Panc1 (cell line): ENCODE results near the gene AHNAK. TPM values are rescaled to one million over a fixed set of nuclear protein-coding genes. Genes with fewer than 3 reads are reported as not detected.
A peak's percentile ranks its signal among the peaks of the same experiment; 100 is the strongest.

ENCODE experiments used
- ATAC-seq: fragments of 200-7000 bp; cut with Tn5 transposase; 2 replicates; pipeline ENCODE4 v1.9.1; 2020; ENCODE audit warnings: mild to moderate bottlenecking, moderate library complexity
- BruUV-seq: library from RNA; stranded (reverse); fragments of 400-500 nt; replicated peaks from 2 replicates; lab custom pipeline; 2021; lab: Mats Ljungman, UMichigan
- CTCF ChIA-PET: fragments of 300-600 bp; sonication (Branson Sonifier 250); formaldehyde crosslinking; loops from one replicate; lab custom pipeline; 2022; ENCODE audit warnings: antibody characterized with exemption; lab: Charles Lee
- POLR2A ChIA-PET: fragments of 300-600 bp; sonication (Branson Sonifier 250); formaldehyde crosslinking; loops from one replicate; lab custom pipeline; 2022; ENCODE audit warnings: antibody characterized with exemption; lab: Charles Lee
- DNase-seq: peaks from one replicate; pipeline ENCODE4 v3.0.0-alpha.2; 2010; ENCODE audit warnings: low read depth, low spot score
- H3K27ac ChIP-seq: 2 replicates; pipeline ENCODE4 v1.5.1; 2011; ENCODE audit warnings: mild to moderate bottlenecking, low read length, inconsistent platforms
- H3K27me3 ChIP-seq: fragments of 200-500 bp; sonication (Bioruptor generic); 2 replicates; pipeline ENCODE4 v1.6.0; 2014; ENCODE audit warnings: low read length, inconsistent platforms; ENCODE audit not compliant: control insufficient read depth, insufficient read depth
- H3K36me3 ChIP-seq: fragments of 200-500 bp; sonication (Bioruptor generic); 2 replicates; pipeline ENCODE4 v1.5.1; 2014; ENCODE audit warnings: inconsistent platforms, mild to moderate bottlenecking, low read length, moderate library complexity; ENCODE audit not compliant: control insufficient read depth, insufficient read depth
- H3K4me1 ChIP-seq: 2 replicates; pipeline ENCODE4 v1.5.1; 2011; ENCODE audit warnings: inconsistent platforms, mild to moderate bottlenecking, low read length, moderate library complexity; ENCODE audit not compliant: control insufficient read depth, insufficient read depth
- H3K4me3 ChIP-seq, 2 experiments: 2 replicates each; pipeline ENCODE4 v1.5.1; 2011 to 2012; ENCODE audit warnings: low read depth in 2 of 2, low read length in 2 of 2, mild to moderate bottlenecking in 2 of 2, inconsistent platforms in 1 of 2, moderate library complexity in 1 of 2
- H3K9me3 ChIP-seq: fragments of 200-500 bp; sonication (Bioruptor generic); 2 replicates; pipeline ENCODE4 v1.5.1; 2014; ENCODE audit warnings: low read depth, mild to moderate bottlenecking, inconsistent platforms, low read length, moderate library complexity; ENCODE audit not compliant: control insufficient read depth, insufficient read depth
- POLR2AphosphoS5 ChIP-seq: IDR thresholded peaks from 2 replicates; pipeline ENCODE4 v1.6.1; 2012; ENCODE audit warnings: mild to moderate bottlenecking, low read depth, low read length, moderate library complexity
- SIN3A ChIP-seq: IDR thresholded peaks from 2 replicates; pipeline ENCODE4 v1.6.1; 2012; ENCODE audit warnings: low read depth, mild to moderate bottlenecking, low read length, moderate library complexity, borderline replicate concordance; ENCODE audit not compliant: insufficient read depth
- TCF7L2 ChIP-seq: IDR thresholded peaks from 2 replicates; pipeline ENCODE4 v1.6.1; 2011; ENCODE audit warnings: mild to moderate bottlenecking, low read depth, low read length, inconsistent platforms
- in situ Hi-C: cut with HindIII; loops from 2 replicates; pipeline ENCODE4 v1.10.0; 2016; ENCODE audit warnings: low sequenced_read_pairs, low pct_unique_long_range_greater_than_20kb
- intact Hi-C: fragments of 100-400 bp; cut with micrococcal nuclease; formaldehyde crosslinking; loops from one replicate; pipeline ENCODE4 v1.10.0; 2022; ENCODE audit not compliant: unreplicated experiment
- total RNA-seq: library from RNA; stranded (reverse); gene quantifications from one replicate; pipeline ENCODE4 v1.2.1, GENCODE V29; 2021; ENCODE audit not compliant: unreplicated experiment
- TF ChIP-seq, protein P1 (sequence below): fragments of 450-650 bp; IDR thresholded peaks from 2 replicates; pipeline ENCODE4 v1.5.1; 2017; ENCODE audit warnings: mild to moderate bottlenecking
- TF ChIP-seq, protein P2 (sequence below), 2 experiments: IDR thresholded peaks; 2 replicates each; pipeline ENCODE4 v1.6.1; 2011 to 2012; ENCODE audit warnings: low read depth in 2 of 2, control low read depth in 1 of 2, low read length in 1 of 2, mild to moderate bottlenecking in 1 of 2, moderate library complexity in 1 of 2; ENCODE audit not compliant: insufficient read depth in 1 of 2

The AHNAK gene
- total RNA-seq, 1 experiment from 2014 or later, result 844 TPM

DNA sequence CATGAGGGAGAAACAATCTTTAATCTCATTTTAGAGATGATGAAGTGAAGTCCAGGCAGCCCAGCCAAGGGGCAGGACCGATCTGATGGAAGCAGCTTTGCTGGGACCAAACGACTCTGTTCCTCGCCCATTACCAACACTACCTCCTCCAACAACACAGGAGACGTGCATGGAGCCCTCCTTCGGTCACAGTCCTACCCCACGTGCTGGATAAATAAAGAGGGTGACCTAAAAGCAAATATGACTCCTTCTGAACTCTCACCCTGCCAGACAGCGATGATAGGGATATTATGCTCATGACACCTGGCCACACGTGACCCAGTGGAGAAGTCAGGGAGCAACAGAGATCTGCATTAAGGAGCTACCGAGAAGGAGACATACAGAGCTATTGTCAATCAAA is 101.8 kb downstream of the AHNAK start:
- no peaks in the 10 kb centered on the region for H3K27me3 ChIP-seq
- H3K27ac ChIP-seq, result peak overlapping the region; percentile 88; the same call in 1 of the 2 replicates
- DNase-seq, result no peak
- TF ChIP-seq, protein P1, sequence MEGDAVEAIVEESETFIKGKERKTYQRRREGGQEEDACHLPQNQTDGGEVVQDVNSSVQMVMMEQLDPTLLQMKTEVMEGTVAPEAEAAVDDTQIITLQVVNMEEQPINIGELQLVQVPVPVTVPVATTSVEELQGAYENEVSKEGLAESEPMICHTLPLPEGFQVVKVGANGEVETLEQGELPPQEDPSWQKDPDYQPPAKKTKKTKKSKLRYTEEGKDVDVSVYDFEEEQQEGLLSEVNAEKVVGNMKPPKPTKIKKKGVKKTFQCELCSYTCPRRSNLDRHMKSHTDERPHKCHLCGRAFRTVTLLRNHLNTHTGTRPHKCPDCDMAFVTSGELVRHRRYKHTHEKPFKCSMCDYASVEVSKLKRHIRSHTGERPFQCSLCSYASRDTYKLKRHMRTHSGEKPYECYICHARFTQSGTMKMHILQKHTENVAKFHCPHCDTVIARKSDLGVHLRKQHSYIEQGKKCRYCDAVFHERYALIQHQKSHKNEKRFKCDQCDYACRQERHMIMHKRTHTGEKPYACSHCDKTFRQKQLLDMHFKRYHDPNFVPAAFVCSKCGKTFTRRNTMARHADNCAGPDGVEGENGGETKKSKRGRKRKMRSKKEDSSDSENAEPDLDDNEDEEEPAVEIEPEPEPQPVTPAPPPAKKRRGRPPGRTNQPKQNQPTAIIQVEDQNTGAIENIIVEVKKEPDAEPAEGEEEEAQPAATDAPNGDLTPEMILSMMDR, result no peak
- TF ChIP-seq TCF7L2 (no peak), SIN3A (no peak), POLR2AphosphoS5 (no peak)
- TF ChIP-seq, protein P2, sequence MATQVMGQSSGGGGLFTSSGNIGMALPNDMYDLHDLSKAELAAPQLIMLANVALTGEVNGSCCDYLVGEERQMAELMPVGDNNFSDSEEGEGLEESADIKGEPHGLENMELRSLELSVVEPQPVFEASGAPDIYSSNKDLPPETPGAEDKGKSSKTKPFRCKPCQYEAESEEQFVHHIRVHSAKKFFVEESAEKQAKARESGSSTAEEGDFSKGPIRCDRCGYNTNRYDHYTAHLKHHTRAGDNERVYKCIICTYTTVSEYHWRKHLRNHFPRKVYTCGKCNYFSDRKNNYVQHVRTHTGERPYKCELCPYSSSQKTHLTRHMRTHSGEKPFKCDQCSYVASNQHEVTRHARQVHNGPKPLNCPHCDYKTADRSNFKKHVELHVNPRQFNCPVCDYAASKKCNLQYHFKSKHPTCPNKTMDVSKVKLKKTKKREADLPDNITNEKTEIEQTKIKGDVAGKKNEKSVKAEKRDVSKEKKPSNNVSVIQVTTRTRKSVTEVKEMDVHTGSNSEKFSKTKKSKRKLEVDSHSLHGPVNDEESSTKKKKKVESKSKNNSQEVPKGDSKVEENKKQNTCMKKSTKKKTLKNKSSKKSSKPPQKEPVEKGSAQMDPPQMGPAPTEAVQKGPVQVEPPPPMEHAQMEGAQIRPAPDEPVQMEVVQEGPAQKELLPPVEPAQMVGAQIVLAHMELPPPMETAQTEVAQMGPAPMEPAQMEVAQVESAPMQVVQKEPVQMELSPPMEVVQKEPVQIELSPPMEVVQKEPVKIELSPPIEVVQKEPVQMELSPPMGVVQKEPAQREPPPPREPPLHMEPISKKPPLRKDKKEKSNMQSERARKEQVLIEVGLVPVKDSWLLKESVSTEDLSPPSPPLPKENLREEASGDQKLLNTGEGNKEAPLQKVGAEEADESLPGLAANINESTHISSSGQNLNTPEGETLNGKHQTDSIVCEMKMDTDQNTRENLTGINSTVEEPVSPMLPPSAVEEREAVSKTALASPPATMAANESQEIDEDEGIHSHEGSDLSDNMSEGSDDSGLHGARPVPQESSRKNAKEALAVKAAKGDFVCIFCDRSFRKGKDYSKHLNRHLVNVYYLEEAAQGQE (IDR thresholded peaks at IDR 0.05; ENCODE audit: insufficient read depth in 1 of 2, low read depth in 2 of 2, low read length in 1 of 2), result no peak
- H3K9me3 ChIP-seq, result no peaks in the 10 kb centered on the region
- H3K4me1 ChIP-seq, result peaks cover 48% of the 10 kb centered on the region
- no TSS peak for BruUV-seq
- H3K4me3 ChIP-seq, result no peak overlapping the region
- intact Hi-C loops, result no loop called here
- no peaks in the 10 kb centered on the region for H3K36me3 ChIP-seq
- CTCF ChIA-PET, result interaction anchor here (0.7 kb wide), 1 partner anchor 10 kb away, joined by 4 read pairs; no protein-coding TSS in a partner anchor
- in situ Hi-C loops, result no loop called here
- no peak for ATAC-seq
- POLR2A ChIA-PET, result interaction anchor here (0.6 kb wide), 1 partner anchor 98 kb away, joined by 4 read pairs; no protein-coding TSS in a partner anchor

DNA sequence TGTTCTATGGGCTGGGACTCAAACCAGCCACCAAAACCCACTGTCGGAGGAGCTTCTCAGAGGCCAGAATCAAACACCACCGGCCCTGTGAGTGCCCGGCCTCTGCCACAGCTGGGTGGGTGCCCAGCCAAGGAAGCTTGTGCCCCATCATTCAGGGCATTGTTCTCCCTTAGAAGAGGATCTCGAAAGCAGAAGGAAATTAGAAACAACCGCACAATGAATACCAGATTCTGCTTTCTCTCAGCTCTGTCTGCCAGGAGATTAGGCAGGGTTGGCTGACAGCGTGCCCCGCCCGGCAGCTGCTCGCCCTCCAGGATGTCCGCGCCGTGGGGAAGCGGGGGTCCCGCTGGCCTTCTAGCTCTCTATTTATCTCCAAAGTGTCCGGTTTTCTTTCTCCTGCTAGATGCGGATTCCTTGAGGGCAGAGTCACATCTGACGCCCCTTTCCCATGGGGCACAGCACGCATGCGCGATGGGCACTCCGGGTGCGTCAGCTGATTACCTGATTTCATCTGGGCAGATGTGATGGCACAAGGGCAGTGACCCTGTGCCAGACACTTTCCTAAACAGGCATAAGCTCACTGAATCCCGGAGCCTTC is 102.3 kb downstream of the AHNAK start:
- ATAC-seq (no peak), DNase-seq (no peak)
- no TSS peak for BruUV-seq
- Histone ChIP-seq H3K4me1 (peaks cover 43% of the 10 kb centered on the region), H3K27me3 (no peaks in the 10 kb centered on the region), H3K4me3 (peak overlapping the region in 1 of 2 experiments; percentile 10; a peak in 1 of 4 replicates), H3K27ac (peak overlapping the region; percentile 88), H3K36me3 (no peaks in the 10 kb centered on the region), H3K9me3 (no peaks in the 10 kb centered on the region)
- ChIA-PET CTCF (no interaction called here), POLR2A (no interaction called here)
- in situ Hi-C loops (no loop called here), intact Hi-C loops (no loop called here)
- TF ChIP-seq, protein P2 (IDR thresholded peaks at IDR 0.05; ENCODE audit: insufficient read depth in 1 of 2, low read depth in 2 of 2, low read length in 1 of 2), result no peak
- TF ChIP-seq POLR2AphosphoS5, result no peak
- TF ChIP-seq, protein P1, result no peak
- TF ChIP-seq TCF7L2, result no peak
- TF ChIP-seq SIN3A, result no peak
